SW 1271 (cell line): ENCODE data around the gene FAM200C.
"Not testable (repeated sequence)": the region's sequence is repeated elsewhere in the genome, so short reads cannot be mapped to it uniquely, and the experiment has no call there.

Experiments used
- DNase-seq, 2 experiments: peaks; one replicate each; lab custom pipeline; 2025; lab: John Stamatoyannopoulos, UW

The FAM200C gene

DNA sequence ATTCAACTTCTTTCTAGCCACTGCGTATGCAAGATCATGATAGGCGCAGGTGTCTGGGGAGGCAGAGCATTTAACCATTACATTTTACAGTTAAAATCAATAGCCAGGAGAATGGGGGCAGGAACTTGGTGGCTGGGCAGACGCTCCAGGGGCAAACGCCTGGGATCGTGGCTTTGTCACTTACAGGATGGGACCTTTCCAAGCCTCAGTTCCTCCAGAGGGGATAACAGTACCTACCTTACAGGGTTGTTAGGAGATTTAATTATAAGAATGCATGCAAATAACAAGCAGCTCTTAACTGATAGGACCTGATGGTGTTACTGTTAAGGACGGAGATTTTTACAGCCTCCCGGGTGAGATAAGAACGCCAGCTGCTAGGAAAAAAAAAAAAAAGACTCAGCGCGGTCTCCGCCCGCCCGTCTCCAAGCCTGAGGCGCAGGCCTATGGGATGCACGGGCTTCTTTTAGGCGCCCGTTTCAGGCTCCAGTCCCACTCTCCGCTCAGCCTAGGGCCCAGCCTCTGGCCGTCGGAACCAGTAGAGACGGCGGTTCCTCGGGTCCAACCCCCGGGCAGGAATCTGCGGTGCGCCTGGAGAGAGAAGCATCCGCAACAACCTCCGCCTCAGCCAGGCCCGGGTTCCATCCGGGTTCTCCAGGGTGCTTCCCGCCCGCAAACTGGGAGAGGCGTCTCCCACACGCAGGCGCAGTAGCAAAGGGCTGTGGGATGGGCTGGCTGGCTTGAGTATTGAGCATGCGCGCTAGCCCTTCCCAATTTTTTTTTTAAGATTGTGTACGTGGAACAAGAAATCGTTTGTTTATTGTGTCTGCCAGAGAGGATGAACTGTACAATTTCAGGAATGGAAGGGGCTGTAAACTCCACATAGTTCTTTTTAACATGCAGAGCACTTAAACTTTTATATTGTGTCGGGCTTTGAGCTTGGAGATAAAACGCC, at the start of gene FAM200C:
TSS of gene FAM200C (minus strand) at position 653 of the 952 bp plus-strand sequence. CDS start 4,564 bp downstream, outside the sequence.
- DNase-seq, result peak; percentile 91 to 94

DNA sequence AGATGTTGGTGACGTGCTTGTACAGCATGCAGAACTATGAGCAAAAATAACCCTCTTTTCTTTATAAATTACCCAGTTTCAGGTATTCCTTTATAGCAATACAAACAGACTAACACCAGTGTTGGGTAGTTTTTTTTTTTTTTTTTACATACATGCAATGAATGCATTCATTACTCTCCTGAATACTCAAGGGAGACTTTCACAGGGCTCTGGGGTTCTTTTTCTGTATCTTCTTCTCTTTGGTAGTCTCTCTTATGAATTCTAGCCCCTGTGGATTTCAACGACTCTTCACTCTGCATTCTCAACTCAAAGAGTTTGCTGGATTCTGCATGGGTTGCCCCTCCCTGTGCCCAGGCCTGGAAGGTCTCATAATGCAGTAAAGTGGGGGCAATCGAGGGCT, 49.6 kb upstream of the FAM200C start:
- DNase-seq, result no peak

DNA sequence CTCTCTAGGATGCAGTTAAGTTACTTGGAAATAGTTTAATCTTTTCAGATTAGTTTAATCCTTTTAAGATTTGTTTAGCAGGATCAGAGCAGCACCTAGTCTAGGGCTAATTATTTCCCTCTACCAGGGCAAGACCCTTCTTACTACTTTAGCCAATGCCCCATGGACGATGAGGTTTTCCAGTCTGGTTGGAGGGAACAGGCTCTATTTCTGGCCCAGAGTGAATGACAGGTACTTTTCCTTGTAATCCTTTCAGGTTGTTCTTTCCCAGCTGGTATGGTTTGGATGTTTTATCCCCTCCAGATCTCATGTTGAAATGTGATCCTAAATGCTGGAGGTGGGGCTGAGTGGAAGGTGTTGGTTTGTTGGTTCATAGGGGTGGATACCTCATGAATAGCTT, 49.0 kb upstream of the FAM200C start:
- DNase-seq, result no peak

DNA sequence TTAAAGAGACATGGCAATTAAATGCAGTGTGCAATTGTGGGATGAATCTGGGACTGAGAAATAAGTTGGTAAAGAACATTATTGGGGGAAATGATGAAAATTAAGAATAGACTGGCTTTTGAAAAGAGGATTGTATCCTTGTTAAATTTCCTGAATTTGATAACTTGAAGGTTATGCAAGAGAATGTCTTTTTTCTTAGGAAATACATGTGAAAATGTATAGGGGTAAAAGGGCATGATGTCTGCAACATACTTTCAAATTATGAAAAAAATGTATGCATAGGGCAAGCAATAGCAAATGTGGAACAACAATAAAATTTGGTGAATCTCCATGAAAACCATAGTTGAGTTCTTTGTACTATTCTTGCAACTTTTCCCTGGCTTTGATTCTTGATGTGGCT, 45.9 kb upstream of the FAM200C start:
- no peak for DNase-seq

DNA sequence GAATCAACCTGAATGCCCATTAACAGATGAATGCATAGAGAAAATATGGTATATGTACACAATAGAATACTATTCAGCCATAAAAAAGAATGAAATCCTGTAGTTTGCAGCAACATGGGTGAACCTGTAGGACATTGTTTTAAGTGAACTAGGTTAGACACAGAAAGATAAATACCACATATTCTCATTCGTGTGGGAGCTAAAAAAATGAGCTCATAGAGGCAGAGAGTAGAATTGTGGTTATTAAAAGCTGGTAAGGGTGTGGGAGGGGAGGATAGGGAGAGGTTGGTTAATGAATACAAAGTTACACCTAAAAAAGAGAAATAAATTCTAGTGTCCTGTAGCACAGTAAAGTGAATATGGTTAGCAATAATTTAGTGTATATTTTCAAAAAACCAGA, 45.3 kb upstream of the FAM200C start:
- DNase-seq, result no peak

DNA sequence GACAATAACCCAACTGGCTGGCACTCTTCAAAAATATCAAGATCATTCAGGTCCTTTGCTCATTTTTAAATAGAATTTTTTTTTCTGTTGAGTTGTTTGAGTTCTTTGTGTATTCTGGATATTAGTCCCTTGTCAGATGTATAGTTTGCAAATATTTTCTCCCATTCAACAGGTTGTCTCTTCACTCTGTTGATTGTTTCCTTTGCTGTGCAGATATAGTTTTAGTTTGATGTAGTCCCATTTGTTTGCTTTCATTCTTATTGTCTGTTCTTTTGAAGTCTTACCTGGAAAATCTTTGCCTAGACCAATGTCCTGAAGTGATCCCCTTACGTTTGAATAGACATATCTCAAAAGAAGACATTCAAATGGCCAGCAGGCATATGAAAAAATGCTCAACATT, 44.6 kb upstream of the FAM200C start:
- no peak for DNase-seq

DNA sequence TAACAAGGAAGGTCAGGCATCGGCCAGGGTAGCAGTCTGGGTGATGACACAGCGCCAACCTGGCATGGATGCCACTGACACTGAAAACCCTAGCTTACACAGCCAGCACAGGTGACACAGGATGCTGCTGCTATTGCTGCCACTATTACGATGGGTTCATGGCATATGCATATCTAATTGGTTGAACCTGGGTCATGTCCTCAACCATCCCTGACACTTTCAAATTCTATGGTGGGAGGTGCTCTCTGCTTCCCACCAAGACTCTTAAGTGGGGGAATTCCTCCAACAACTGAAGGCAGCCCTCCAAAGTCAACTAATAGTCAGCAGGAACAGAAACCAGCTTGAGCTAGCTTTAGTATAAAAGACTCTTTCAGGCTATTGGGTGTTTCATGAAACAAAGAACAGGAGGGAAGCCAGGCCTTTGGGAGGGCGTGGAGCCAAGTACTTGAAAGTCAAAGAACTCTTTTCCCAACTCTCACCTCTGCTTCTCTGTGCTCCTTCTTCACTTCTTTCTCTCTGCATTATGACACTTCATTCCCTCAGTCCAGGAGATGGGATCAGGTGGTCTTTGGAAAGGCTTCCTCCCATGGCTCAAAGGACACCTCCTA, 43.1 kb upstream of the FAM200C start:
- DNase-seq, result no peak

DNA sequence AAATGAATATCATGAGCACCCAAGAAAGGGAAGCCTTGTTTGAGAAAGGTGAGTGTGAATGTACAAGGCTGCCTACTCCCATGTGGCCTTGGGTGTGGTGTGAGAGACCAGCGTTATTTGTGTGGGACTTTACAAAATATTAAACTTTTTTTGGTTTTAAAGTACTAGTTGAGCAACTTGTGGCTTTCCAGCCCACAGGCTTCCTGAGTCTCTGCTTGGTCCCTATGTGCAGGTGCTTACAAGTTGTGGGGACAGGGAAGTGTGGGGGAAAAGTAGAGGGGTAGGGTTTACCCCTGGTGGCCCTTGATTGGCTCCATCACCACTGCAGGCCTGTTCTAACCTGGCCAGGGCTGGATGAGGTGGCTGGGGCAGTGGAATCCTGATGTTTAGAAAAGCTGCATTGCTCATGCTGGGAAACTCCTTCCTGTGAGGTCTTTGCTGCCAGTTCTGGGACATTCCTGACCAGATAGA, 41.5 kb upstream of the FAM200C start:
- DNase-seq, result no peak

DNA sequence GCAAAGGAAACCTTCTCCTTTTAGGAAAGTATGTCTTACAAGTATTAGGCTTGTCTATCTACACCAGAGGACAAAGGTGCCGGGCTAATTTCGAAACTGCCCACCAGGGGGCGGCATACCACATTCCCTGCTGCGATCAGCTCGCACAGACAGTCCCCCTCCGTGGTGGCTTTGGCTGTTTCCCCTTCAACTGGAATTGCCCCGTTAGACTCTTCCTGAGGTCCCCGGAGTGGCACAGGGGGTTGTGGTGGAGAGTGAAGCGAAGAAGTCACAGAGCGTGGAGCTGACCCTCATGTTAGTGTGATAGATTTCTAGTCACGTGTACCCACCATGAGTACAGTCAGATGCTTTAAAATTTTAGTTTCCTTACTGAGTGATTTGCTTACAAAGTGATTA, 39.3 kb upstream of the FAM200C start:
- DNase-seq, result peak in 1 of 2 experiments; percentile 78

DNA sequence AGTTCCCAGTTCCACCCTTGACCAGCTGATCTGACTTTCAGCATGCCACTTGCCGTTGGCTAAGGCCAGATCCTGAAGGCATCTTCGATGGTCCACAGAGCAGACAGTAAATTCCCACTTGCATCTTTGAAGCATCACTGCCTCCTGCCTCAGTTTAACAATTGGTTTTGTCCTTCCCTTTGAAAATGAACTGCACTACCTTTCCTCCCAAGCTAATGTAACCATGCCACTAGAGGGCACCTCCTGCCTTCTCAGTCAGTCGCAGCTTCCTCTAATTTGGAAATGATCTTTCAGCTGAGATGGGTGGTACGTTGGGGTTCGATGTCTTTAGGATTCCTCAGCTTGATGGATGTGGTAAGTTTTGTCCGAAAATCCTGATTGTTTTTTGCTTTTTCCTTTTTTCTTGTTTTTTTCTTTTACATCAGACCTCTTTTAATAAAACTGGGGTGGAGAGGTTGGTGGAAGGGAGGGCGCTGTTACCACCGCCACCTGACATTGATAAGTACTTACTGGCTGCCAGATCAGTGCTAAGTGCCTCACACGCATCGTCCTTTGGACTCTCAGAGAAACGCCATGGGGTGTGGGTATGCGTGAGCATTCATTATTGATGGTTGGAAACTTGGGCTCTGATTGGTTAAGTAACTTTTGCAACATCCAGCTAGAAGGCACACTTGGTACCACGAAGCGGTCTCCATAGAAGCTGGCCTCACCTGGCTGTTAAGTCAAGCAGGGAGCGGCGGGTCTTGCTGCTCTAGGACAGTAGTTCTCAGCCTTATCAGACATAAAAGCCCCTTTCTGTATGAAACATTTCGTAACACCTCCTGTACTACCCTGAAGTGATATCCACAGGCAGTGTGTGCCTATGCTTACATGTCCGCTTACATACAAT, 38.7 kb upstream of the FAM200C start:
- peak in 1 of 2 experiments; percentile 61 for DNase-seq

DNA sequence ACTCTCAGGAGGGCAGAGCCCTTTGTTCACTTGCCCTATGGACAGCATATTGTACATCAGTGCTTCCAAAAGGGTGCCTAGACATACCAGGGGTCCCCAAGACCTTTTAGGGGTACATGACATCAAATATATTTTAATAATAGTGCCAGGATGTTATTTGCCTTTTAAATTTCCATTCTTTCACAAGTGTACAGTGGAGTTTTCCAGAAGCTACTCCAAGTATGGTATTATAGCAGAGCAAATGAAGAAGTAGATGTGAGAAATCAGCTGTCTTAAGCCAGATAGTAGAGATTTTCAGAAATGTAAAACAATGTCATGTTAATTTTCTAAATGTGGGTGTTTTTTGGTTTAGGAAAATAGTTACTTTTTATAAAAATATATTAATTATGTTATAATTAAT, 37.4 kb upstream of the FAM200C start:
- no peak for DNase-seq

DNA sequence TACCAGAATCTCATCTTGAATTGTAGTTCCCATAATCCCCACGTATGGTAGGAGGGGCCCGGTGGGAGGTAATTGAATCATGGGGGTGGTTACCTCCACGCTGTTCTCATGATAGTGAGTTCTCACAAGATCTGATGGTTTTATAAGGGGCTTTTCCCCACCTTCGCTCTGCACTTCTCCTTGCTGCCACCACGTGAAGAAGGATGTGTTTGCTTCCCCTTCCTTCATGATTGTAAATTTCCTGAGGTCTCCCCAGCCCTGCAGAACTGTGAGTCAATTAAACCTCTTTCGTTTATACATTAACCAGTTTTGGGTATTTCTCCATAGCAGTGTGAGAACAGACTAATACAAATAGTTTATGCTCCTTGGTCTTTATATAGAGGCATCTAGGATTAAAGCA, 36.8 kb upstream of the FAM200C start:
- not testable (repeated sequence) for DNase-seq

DNA sequence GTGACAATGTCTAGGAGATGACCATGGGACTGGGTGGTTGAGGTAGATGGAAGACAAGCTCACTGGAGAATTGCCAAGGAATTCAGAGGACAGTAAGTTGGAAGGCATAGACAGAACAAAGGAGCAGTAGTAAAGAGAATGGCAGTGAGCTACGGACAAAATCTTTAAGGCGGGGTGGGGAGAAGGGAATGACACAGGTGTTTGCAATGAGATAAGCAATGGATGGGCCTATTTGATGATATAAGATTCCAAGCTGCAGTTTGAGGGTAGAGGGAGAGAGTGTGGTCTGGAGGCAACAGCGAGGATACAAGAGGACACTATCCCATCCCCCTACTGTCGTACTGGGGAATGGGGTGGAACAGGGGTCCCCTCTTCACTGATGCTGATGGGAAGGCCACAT, 36.2 kb upstream of the FAM200C start:
- DNase-seq, result no peak

DNA sequence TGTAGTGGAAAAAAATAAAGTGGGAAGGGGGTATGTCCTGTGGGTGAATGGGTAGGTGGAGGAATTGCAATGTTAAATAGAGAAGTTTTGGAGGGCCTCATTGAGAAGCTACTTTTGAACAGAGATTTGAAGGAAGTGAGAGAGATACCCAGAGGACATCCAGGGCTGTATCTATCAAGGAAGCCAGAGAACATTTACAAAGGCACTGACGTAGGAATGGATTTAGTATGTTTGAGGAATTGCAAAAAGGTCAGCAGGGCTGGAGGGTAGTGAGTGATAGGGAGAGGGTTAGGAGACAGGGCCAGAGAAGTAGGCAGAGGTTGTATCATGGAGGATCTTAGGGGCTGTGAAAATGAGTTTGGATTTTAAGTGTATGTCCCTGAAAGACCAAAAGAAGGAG, 35.7 kb upstream of the FAM200C start:
- DNase-seq, result no peak

DNA sequence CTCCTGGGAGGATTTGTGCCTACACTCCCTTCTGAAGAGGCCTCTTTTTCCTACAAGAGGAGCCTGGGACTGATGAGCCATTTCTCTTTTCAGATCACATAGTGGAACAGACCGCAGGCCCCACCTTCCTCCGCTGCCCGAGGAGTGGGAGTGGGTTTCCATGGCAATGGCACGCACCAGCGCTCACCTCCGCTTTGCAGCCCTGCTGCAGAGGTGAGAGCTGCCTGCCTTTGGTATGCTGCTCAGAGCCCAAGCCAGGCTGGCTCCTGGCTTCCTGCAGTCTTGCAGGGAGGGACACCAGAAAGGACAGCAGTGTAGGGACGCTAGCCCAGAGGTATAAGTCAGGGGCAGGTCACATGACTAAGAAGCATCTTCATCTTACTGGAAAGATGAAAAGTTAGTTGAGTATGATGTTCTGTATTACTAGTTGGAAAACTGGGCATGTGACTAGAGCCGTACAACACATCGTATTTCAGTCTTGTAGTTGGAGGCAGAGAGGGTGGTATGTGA, 34.2 kb upstream of the FAM200C start:
- DNase-seq, result no peak

DNA sequence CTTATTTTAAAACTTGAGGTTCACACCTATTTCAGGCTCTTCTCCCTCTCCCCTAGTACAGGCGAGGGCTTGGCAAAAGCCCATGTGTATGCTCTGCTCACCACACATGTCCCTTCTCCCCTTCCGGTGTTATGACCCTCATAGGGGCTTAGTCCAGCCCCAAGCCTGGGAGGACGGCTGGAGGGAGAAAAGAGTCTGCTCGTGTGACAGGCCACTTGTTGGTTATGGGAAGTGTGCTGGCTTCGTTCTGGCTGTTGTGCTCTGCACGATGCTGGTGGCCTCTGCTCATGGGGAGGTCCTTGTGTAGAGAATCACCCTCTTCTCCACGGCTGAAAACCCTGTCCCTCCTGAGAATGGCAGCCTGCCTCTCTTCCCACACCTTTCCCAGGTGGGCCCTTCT, 32.9 kb upstream of the FAM200C start:
- no peak for DNase-seq

DNA sequence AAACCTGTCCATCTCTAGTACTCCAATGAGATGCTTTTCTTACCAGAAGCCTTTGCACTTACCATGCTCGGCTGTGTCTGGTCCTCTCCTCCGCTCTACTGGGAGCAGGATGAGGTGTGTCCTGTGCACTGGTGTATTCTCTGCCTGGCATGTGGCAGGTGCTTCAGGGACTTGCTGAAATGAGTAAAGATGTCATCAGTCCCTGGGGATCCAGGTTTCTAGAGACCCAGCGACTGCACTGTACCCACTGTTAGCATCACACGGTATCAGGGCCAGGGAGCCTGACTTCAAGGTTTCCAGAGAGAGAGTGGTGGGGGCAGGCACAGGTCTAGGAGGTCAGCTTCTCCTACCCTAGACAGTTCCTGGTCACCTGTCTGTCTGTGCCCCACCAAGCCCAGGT, 32.3 kb upstream of the FAM200C start:
- DNase-seq, result no peak

DNA sequence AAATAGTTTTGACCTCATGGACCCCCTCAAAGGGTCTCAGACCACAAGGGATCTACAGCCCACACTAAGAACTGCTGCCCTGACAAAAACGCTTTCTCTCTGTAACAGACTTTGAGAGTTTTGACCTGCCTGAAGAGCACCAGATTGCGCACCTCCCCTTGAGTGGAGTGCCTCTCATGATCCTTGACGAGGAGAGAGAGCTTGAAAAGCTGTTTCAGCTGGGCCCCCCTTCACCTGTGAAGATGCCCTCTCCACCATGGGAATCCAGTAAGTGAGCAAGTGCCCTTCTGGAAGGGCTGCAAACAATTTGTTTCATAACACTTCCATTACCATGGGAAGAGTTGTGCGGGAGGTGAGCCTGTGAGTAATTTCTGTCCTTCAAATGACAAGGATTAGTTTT, 27.8 kb upstream of the FAM200C start:
- DNase-seq, result no peak

DNA sequence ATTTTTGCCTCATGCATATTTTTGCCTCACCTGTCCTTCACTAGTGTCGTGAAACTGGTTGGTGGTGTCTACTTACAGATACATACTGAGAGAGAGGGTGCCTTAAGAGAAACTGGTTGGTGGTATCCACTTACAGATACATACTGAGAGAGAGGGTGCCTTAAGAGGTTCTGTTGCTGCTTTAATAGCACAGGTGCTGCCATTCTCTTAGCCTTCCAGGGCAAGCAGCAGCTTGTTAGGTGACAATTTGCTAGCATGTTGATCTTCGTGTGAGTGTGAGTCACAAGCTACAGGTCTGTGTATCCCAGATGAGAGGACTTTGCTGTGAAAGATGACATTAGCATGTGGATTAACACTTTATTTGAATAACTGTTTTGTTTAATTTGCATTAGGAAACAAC, 23.2 kb upstream of the FAM200C start:
- DNase-seq, result no peak

DNA sequence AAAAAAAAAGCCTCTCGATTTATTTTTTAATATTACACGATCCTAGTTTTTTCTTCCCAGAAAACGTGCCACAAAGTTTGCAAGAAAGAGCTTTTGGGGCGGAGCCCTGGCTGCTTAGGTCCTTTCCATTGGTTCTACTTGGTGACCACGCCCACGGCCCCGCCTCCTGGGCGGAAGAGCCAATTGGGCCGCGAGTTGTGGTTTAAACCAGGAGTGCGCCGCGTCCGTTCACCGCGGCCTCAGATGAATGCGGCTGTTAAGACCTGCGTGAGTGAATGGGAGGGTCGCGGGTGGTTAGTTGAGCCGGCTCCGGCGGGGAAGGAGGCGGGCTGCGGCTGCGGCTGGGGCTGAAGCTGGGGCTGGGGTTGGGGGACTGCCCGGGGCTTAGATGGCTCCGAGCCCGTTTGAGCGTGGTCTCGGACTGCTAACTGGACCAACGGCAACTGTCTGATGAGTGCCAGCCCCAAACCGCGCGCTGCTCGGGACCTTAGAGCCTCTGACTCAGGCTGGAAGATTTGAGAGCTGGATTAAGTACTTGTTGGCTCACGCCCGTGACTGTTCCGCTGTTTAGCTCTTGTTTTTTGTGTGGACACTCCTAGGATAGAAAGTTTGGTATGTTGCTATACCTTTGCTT, 21.9 kb upstream of the FAM200C start, which contains the start of gene PTTG1:
TSS of gene PTTG1 (plus strand) at position 231 of the 634 bp plus-strand sequence. CDS start 458 bp downstream, outside the sequence.
- DNase-seq, result peak; percentile 93 to 96

DNA sequence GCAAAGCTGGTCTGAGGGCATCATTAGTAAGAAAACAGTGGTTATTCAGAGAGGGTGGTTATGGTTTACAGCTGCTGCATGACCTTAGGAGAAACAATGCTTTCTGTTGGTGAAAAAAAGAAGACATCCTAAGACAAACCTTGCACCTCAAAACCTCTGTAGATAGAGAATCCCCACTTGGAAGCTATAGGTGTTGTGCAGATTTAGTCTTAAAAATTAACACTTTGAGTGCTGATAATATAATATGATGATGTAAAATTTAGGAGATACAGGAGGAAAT, 20.4 kb upstream of the FAM200C start:
- DNase-seq, result no peak
